Measurements from ENCODE around the gene EPO.

EPO gene

DNA sequence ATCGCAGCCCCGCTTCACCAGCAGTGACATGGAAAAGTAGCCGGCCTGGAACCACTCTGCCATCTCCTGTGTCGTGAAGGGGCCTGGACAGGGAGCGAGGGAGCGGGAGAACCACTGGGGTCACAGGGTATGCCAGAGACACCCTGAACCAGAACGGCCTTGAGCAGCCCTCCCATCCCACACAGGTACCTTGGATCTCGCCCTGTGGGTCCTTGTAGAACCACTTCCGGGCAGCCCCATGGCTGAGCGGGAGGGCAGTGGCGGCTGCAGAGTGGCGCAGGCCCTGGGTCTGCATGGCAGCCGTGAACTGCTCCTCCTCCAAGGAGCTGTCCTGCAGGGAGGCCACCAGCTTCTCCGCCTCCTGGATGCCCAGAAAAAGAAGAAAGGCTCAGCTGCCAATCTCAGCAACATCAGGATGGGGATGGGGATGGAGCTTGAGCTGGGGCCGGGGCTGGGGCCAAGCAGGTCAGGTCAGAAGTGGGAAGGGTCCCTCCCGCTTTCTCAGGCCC lies 35.7 kb upstream of the EPO start:
- TF ChIP-seq ZFX (IDR thresholded peaks at IDR 0.05; ENCODE audit: borderline replicate concordance): no peak
- TF ChIP-seq, protein P1, sequence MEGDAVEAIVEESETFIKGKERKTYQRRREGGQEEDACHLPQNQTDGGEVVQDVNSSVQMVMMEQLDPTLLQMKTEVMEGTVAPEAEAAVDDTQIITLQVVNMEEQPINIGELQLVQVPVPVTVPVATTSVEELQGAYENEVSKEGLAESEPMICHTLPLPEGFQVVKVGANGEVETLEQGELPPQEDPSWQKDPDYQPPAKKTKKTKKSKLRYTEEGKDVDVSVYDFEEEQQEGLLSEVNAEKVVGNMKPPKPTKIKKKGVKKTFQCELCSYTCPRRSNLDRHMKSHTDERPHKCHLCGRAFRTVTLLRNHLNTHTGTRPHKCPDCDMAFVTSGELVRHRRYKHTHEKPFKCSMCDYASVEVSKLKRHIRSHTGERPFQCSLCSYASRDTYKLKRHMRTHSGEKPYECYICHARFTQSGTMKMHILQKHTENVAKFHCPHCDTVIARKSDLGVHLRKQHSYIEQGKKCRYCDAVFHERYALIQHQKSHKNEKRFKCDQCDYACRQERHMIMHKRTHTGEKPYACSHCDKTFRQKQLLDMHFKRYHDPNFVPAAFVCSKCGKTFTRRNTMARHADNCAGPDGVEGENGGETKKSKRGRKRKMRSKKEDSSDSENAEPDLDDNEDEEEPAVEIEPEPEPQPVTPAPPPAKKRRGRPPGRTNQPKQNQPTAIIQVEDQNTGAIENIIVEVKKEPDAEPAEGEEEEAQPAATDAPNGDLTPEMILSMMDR (IDR thresholded peaks at IDR 0.05): no peak
- H3K27ac ChIP-seq: no peak overlapping the region

DNA sequence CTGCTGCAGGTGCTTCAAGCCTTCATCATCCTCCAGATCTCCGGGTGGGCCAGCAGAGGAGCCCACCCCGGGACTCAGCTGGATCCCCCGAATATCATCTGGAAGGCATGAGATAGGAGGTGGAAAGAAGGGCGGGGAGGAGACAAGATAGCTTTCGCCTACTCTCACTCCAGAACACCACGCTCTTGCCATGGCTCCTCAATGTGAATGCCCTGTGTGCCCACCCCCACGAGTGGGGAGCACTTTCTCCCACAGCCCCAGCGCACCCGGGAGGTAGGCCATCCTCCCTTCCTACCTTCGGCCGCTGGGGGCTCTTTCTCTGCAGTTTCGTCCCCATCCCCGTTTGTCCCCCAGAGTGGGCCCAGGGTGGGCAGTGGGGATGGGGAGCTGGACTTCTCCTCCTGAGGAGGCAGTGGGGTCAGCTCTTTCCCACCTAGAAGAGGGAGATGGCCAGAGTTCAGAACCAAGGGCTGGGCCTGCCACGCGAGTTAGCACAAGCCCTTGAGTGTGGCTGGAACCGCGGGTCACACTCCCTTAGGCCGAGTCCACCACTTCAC lies 35.1 kb upstream of the EPO start:
- H3K27ac ChIP-seq: no peak overlapping the region
- no peak for TF ChIP-seq ZFX (IDR thresholded peaks at IDR 0.05; ENCODE audit: borderline replicate concordance)
- TF ChIP-seq, protein P1 (IDR thresholded peaks at IDR 0.05): no peak

DNA sequence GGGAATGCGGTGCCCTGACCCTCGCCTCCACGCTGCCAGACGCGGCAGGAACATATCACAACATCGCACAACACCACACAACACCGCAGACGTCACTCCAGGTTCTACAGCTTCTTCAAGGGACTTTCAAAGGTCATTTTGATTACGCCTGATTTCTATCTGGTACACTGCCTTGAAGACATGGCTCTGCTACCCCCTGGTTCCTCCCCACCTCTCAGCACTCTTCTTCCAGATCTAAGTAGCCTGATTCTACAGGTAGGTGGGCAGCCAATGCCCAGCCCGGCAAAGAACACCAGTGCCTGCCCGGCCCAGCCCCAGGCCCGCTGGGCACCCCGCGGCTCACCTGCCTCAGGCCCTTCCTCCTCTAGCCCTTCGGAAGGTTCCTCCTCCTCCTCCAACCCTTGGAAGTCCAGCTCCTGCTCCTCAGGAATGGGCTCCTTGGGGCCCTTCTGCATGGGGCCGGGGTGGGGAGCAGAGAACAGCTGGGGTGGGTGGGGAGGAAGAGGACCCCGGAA lies 34.6 kb upstream of the EPO start:
- no peak overlapping the region for H3K27ac ChIP-seq
- TF ChIP-seq, protein P1 (IDR thresholded peaks at IDR 0.05): no peak
- TF ChIP-seq ZFX (IDR thresholded peaks at IDR 0.05; ENCODE audit: borderline replicate concordance): no peak

DNA sequence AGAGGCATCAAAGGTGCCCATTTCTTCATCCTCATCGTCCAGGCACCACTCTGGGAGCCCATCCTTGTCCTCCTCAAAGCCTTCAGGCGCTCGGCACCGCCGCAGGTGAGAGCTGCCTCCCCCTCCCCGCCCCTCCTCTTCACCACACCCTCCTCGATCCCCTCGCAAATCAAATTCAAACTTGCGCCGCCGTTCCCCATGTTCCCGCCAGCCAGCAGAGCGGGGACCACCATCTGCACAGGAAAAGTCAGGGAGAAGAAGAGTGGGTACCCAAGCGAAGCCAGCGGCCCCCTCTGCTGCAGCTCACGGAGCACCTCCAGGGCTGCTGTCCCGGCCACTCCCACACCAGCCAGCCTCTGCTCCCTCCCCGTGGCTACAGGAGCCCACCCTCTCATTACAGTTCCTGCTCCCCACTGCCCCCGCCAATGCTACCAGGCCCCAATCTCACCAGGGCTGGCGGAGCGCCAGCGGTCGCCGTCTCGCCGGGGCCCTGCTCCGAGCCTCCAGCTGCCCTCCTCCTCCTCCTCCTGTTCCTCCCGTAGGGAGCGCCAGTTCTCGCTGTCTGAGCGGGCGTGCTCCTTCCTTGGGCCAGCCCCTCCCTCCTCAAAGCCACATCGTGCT lies 34.0 kb upstream of the EPO start:
- no peak for TF ChIP-seq ZFX (IDR thresholded peaks at IDR 0.05; ENCODE audit: borderline replicate concordance)
- TF ChIP-seq, protein P1 (IDR thresholded peaks at IDR 0.05): no peak

DNA sequence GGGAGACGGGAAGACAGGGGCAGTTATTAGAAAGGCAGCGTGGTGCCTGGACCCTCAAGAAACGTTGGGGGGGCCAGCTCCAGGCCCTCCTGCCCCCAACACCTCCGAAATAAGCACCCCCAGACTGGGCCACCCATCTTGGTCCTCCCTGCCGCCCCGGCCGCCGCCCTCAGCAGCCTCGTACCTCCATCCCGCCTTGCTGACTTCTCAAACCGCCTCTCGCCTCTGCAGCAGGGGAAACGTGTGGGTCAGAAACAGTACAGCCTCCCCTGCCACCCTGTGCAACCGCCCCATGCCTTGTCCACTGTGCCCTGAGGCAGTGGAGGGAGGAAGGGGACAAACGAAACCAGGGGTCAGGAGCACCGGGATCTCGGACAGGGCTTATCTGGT lies 33.5 kb upstream of the EPO start:
- H3K27ac ChIP-seq: no peak overlapping the region
- TF ChIP-seq, protein P1 (IDR thresholded peaks at IDR 0.05): no peak
- TF ChIP-seq ZFX (IDR thresholded peaks at IDR 0.05; ENCODE audit: borderline replicate concordance): no peak

More for the DNA sequence above, 34.0 kb upstream of the EPO start:
- no peak overlapping the region for H3K27ac ChIP-seq

DNA sequence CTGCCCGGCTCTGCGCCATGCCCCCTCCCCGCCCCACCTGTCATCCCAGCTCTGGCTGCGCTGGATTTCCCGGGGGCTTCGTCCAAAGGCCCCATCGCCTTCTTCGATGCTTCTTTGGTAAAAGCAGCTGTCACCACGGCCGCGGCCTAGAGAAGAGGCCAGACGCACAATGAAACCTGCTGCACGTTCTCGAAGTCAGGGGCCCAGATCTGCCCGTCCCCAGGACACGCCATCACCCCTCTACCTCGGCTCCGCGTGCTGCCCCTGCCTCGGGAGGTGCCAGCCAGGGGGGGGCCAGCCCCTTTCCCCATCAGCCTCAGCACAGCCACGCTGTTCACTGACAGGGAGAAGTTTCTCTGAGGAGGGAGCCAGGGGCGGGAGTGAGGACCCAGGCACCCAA lies 33.0 kb upstream of the EPO start:
- H3K27ac ChIP-seq: no peak overlapping the region
- TF ChIP-seq, protein P1 (IDR thresholded peaks at IDR 0.05): no peak

DNA sequence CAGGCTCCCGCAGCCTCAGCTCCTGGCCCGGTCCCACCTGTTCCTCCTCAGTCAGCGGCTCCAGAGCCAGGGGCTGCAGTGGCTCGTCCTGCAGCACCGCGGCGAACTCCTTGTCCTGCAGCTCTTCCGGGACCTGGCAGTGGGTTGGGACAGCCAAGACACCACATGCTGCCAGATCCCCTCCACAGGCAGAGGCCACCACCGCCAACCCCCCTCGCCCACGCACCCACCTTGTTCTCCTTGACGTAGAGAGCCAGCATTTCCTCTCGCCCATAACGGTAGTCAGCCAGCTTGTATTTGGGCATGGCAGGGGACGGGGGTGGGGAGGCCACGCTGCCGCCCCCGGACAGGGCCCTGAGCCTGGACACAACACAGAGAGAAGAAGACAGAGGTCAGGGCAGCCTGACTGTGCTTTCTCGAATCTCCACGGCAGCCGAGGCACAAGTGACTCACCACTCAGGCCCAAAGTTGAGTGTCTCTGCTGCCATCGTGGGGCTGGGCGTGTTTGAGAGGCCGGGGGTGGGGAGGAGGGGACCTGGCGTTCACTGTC lies 32.4 kb upstream of the EPO start:
- H3K27ac ChIP-seq: no peak overlapping the region
- TF ChIP-seq, protein P1 (IDR thresholded peaks at IDR 0.05): no peak
- TF ChIP-seq ZFX (IDR thresholded peaks at IDR 0.05; ENCODE audit: borderline replicate concordance): no peak
